Parathyroid adenoma (tissue), 2 donors: ENCODE measurements around the gene PAX5.

Source experiments
- H2AFZ ChIP-seq: fragments of 300-600 bp; sonication (generic); one replicate; pipeline ENCODE4 v1.7.0; 2017; ENCODE audit warnings: antibody characterized with exemption, mild to moderate bottlenecking
- H3K27ac ChIP-seq: fragments of 300-600 bp; sonication (generic); one replicate; pipeline ENCODE4 v1.7.0; 2017
- H3K27me3 ChIP-seq: fragments of 300-600 bp; sonication (generic); one replicate; pipeline ENCODE4 v1.7.0; 2017; ENCODE audit warnings: low read length; ENCODE audit not compliant: control insufficient read depth, insufficient read depth
- H3K36me3 ChIP-seq: fragments of 300-600 bp; sonication (generic); one replicate; pipeline ENCODE4 v1.7.0; 2017; ENCODE audit warnings: low read length; ENCODE audit not compliant: control insufficient read depth, insufficient read depth
- H3K4me1 ChIP-seq: fragments of 300-600 bp; sonication (generic); one replicate; pipeline ENCODE4 v1.7.0; 2017; ENCODE audit warnings: control low read depth
- H3K4me2 ChIP-seq: fragments of 300-600 bp; sonication (generic); one replicate; pipeline ENCODE4 v1.7.0; 2017; ENCODE audit warnings: low read length
- H3K4me3 ChIP-seq: fragments of 300-600 bp; sonication (generic); one replicate; pipeline ENCODE4 v1.7.0; 2017; ENCODE audit warnings: low read depth, low read length
- H3K79me2 ChIP-seq: fragments of 300-600 bp; sonication (generic); one replicate; pipeline ENCODE4 v1.7.0; 2017; ENCODE audit warnings: control low read depth
- H3K9ac ChIP-seq: fragments of 300-600 bp; sonication (generic); one replicate; pipeline ENCODE4 v1.7.0; 2017; ENCODE audit warnings: mild to moderate bottlenecking
- H3K9me3 ChIP-seq: fragments of 300-600 bp; sonication (generic); one replicate; pipeline ENCODE4 v1.7.0; 2017; ENCODE audit warnings: low read length; ENCODE audit not compliant: control insufficient read depth
- CTCF ChIP-seq: fragments of 300-600 bp; sonication (generic); IDR thresholded peaks from one replicate; pipeline ENCODE4 v1.7.0; 2017; ENCODE audit warnings: antibody characterized with exemption, mild to moderate bottlenecking
- donor health status: primary hyperparathyroidism.

PAX5 gene

GRCh38 chr9:36971935-36972488, 62.1 kb downstream of the PAX5 start:
- no peaks in the 10 kb centered on the region for H3K4me1 ChIP-seq
- no peak overlapping the region for H3K4me3 ChIP-seq
- no peaks in the 10 kb centered on the region for H3K36me3 ChIP-seq
- H3K9me3 ChIP-seq: no peaks in the 10 kb centered on the region
- no peak for TF ChIP-seq CTCF
- H2AFZ ChIP-seq: no peak overlapping the region
- H3K79me2 ChIP-seq: no peaks in the 10 kb centered on the region
- no peak overlapping the region for H3K9ac ChIP-seq
- no peak overlapping the region for H3K27ac ChIP-seq
- H3K4me2 ChIP-seq: no peak overlapping the region
- no peaks in the 10 kb centered on the region for H3K27me3 ChIP-seq

- Histone ChIP-seq H2AFZ (no peak overlapping the region), H3K79me2 (no peaks in the 10 kb centered on the region), H3K27me3 (no peaks in the 10 kb centered on the region), H3K36me3 (no peaks in the 10 kb centered on the region), H3K9me3 (no peaks in the 10 kb centered on the region), H3K4me2 (no peak overlapping the region), H3K9ac (no peak overlapping the region), H3K4me1 (no peaks in the 10 kb centered on the region), H3K4me3 (no peak overlapping the region), H3K27ac (no peak overlapping the region)
- TF ChIP-seq CTCF: no peak
These were observed 63.8 kb downstream of the PAX5 start for GRCh38 chr9:36970007-36970888.

GRCh38 chr9:36969216-36969771, 64.8 kb downstream of the PAX5 start:
- H3K27me3 ChIP-seq: no peaks in the 10 kb centered on the region
- no peaks in the 10 kb centered on the region for H3K79me2 ChIP-seq
- H3K36me3 ChIP-seq: no peaks in the 10 kb centered on the region
- no peak overlapping the region for H3K27ac ChIP-seq
- TF ChIP-seq CTCF: no peak
- H3K4me3 ChIP-seq: no peak overlapping the region
- H2AFZ ChIP-seq: no peak overlapping the region
- H3K9me3 ChIP-seq: no peaks in the 10 kb centered on the region
- no peaks in the 10 kb centered on the region for H3K4me1 ChIP-seq
- no peak overlapping the region for H3K9ac ChIP-seq
- no peak overlapping the region for H3K4me2 ChIP-seq

- H3K27me3 ChIP-seq: no peaks in the 10 kb centered on the region
- no peaks in the 10 kb centered on the region for H3K36me3 ChIP-seq
- no peaks in the 10 kb centered on the region for H3K4me1 ChIP-seq
- no peak overlapping the region for H3K4me2 ChIP-seq
- no peak overlapping the region for H3K27ac ChIP-seq
- no peak for TF ChIP-seq CTCF
- no peak overlapping the region for H3K4me3 ChIP-seq
- H2AFZ ChIP-seq: no peak overlapping the region
- H3K9ac ChIP-seq: no peak overlapping the region
- no peaks in the 10 kb centered on the region for H3K9me3 ChIP-seq
- no peaks in the 10 kb centered on the region for H3K79me2 ChIP-seq
These were observed 65.4 kb downstream of the PAX5 start for GRCh38 chr9:36968574-36969215.
